Subcutaneous preadipocyte (primary cell): ENCODE data around the gene GRIN2C. TPM values are rescaled to one million over a fixed set of nuclear protein-coding genes. Genes with fewer than 3 reads are reported as not detected.

Experiments
- total RNA-seq: library from RNA; depleted of rRNA; stranded (reverse); fragments of >200 nt; gene quantifications from 2 replicates; pipeline ENCODE4 v1.2.3, GENCODE V29; 2012

GRIN2C gene
- total RNA-seq, result under 0.01 TPM in 1 of 2 replicates, not detected in the other

DNA sequence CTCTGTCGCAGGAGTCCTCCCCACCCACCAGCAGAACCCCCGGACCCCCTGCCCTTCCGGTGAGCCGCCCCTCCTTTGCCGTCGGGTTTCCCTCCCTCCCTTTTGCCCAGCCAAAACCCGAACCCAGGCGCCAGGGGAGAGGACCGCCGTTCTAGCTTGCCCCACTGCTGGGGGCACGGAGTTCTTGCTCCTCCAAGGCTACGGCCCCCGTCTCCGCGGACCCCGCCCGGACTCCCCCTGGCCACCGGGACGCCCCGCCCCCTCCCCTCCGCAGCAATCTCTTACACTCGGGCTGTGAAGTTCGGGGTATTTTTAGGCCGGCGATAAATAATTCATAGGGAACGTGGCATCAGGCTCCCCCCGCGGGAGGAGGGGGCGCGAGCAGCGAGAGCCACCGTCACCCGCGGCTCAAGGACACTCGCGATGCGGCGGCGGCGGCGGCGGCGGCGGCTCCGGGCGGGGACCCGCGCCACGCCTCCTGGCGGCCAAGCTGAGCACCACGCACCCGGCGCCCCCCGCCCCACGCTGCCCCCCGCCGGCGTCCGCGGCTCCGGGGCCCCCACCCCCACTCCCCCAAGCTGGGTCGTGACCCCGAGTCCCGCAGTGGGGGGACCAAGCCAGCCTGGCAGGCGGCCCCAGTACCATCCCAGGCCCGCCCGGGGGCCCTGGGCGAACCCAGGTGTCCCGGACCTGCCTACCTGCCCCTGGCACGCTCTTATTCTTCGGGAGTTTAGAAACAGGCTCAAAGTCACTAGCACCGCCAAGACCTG, at the start of gene GRIN2C:
TSS of gene GRIN2C (minus strand) at position 427 of the 770 bp plus-strand sequence. CDS start 4,793 bp downstream, outside the sequence.

DNA sequence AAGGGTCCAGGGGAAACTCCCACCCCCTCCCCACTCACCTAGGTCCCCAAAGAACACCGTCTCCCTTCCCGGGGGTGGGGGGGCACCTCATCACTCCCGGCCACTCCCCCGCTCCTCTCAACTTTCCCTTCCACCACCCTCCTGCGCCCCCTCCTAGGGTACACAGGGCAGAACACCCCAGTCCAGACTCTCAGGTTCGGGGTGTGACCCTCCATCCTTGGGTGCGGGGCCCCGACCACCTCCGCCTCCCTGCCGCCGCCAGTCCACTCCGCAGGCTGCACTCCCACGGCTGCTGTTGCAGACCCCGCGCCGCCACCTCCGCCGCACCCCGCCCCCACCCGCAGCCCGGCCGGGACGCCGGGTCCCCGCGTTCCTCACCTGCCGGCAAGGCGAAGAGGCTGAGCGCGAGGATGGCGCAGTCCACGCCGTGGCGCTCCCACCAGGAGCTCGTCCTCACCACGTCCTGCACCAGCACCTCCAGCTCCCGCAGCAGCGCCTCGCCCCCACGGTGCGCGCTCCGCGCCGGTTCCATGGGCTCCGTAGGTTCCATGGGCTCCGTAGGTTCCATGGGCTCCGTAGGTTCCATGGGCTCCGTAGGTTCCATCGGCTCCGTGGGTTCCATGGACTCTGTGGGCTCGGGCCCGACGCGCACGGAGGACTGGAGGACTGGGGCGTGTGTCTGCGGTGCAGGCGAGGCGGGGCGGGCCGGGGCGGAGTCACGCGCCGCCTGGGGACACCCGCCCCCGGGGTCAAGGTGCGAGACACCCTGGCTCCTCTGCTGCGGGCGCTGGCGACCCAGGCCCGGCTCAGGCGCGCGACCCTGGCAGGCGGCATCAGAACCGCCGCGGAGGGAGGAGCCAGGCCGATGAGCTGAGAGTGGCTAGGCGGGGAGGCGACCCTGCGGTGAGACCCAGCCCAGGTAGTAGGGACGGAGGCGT, 33.6 kb upstream of the GRIN2C start, which contains the start of gene FADS6:
TSS of gene FADS6 (minus strand) at position 660 of the 938 bp plus-strand sequence. CDS start at position 622, 38 bp downstream.

DNA sequence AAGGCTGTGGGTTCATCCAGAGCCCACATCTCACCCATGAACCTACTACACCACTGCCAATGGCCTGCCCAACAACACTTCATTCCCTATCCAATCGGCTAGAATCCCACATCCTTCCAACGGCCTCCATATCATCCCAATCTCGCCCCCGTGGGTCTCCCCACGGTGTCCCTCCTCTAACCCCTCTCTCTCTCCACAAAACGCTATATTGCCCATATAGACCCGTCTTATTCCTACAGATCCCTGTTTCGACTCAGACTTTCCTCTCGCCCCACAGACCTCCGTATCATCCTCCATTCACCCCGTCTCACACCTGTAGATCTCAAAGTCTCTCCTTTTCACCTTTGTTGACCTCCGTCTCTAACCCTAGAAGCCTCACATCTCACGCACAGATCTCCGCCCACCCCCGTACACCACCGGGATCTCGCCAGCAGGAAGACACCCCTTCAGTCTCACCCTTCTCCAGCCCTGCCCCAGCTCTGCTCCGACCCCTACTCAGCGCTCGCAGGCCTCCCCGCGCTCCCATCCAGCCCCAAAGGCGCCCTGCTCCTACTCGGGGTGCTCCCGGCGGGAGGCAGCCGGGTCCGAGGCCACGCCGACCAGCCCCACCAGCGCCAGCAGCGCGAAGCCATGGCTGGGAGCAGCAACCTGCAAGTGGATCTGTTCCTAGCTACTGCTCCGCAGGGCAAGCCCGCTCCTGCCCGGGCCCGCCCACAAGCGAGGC, 12.8 kb upstream of the GRIN2C start, which contains the start of gene FDXR:
TSS of gene FDXR (minus strand) at position 682 of the 724 bp plus-strand sequence. CDS start at position 632, 50 bp downstream.

Other genes with a start within 250 kb of the GRIN2C start
- not detected in 2 replicates for gene CD300E, start 236.1 kb downstream of the GRIN2C start, total RNA-seq
- gene CD300LF, start 147.0 kb downstream of the GRIN2C start, total RNA-seq, result not detected in 2 replicates
- under 0.01 and 0.20 TPM in 2 replicates for gene RAB37, start 122.6 kb downstream of the GRIN2C start, total RNA-seq
- 12.1 and 22.7 TPM in 2 replicates for gene NHERF1, start 111.3 kb downstream of the GRIN2C start, total RNA-seq
- 22.4 and 26.4 TPM in 2 replicates for gene NAT9, start 83.5 kb downstream of the GRIN2C start, total RNA-seq
- gene FDXR, start 13.1 kb upstream of the GRIN2C start, total RNA-seq, result 24.8 and 27.2 TPM in 2 replicates
- not detected in 2 replicates for gene FADS6, start 33.7 kb upstream of the GRIN2C start, total RNA-seq
- not detected in 2 replicates for gene USH1G, start 63.4 kb upstream of the GRIN2C start, total RNA-seq
- gene OTOP2, start 64.4 kb upstream of the GRIN2C start, total RNA-seq, result not detected in 2 replicates
- not detected in 2 replicates for gene OTOP3, start 76.0 kb upstream of the GRIN2C start, total RNA-seq
- not detected in 2 replicates for gene HID1, start 112.9 kb upstream of the GRIN2C start, total RNA-seq
- gene CDR2L, start 127.7 kb upstream of the GRIN2C start, total RNA-seq, result 15.1 and 15.8 TPM in 2 replicates
- gene MRPL58, start 152.8 kb upstream of the GRIN2C start, total RNA-seq, result 28.9 and 33.8 TPM in 2 replicates
- 234 and 356 TPM in 2 replicates for gene ATP5PD, start 187.1 kb upstream of the GRIN2C start, total RNA-seq
- 14.0 and 16.0 TPM in 2 replicates for gene KCTD2, start 187.3 kb upstream of the GRIN2C start, total RNA-seq
- 6.8 and 8.1 TPM in 2 replicates for gene SLC16A5, start 228.1 kb upstream of the GRIN2C start, total RNA-seq